Activated gamma-delta T cell treated with Interleukin-2 at 50 U/mL for 16 hours (primary cell): ENCODE measurements around the gene DAO.
A peak's percentile ranks its signal among the peaks of the same experiment; 100 is the strongest.
"Not testable (repeated sequence)": the region's sequence is repeated elsewhere in the genome, so short reads cannot be mapped to it uniquely, and the experiment has no call there.

Experiments
- DNase-seq: peaks from one replicate; pipeline ENCODE4 v3.0.0-alpha.2; 2020

DAO gene

GRCh38 chr12:108879615-108880254 is at the start of gene DAO:
DAO (plus strand) TSS chr12:108880092; CDS start chr12:108885007, 4,915 bp downstream.
- DNase-seq = no peak

DNA sequence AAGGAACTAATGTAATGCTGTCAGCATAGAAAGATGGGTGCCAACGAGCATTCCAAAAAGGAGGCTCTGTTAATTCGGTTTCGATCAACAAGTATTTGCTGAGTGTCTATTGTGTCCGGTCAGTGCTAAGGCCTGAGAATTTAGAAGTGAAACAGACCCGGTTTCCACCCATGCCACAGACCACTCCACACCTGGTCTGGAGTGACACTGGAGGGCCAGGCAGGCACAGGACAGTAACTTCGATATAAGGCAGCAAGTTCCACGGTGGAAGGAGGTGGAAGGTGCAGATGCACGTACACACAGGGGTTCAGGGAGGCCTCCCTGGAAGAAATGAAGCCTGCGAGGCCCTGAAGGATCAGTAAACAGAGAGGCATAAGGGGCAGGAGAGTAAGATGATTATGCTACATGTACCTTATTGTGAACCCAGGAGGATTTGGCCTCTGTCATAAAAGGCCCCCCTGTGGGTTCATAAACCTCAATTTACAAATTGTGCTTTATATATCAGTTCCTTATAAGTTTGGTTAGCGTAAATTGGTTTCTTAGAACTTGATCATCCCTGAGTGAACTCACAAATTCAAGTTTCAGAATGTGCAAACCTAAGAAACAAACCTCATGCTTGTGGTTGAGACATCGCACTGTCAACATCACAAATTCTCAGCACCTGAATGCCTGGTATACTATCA is 48.4 kb upstream of the DAO start:
- no peak for DNase-seq

DNA sequence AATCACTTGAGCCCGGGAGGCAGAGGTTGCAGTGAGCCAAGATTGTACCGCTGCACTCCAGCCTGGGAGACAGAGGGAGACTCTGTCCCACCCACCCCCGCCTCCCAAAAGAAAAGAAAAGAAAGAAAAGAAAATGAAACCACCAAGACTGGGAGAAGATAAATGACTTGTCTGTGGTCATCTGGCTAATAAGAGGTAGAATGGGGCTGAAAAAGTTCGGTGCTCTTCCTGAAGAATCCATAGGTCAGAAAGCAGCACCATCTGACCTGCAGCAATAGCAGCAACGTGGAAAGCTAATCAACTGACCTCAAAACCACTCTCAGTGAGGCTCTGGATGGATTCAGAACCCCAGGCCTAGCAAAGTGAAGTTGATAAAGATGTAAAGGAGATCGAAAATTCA is 47.7 kb upstream of the DAO start:
- no peak for DNase-seq

DNA sequence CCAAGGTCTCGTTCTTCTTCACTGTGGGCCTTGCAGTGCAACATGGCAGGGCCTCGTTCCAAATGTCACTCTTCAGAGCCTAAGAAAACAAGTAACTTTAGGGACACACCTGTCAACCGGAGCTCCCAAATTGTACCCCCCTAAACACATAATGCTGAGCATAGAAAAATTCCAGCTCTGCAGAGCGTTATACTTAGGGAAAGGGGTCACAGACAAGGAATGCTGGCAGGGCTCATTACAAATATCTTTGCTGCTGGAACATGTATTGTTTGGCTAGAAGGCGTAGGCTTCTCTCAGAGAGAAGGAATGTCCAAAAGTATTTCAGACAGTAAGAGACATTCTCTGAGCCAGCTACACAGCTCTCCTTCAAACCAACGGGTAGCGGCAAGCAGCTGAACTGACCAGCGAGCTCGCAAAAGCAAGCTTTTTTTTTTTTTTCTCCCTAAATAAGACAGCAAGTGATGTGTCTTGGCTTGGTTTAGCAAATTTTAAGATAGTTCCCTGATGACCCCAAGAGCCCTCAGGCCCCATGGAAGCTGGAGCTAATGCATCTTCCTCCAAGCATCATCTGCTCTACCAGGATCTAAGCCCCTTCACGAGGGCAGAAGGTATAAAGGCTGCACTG is 47.0 kb upstream of the DAO start:
- no peak for DNase-seq

GRCh38 chr12:108833355-108833733 is 46.5 kb upstream of the DAO start:
- DNase-seq = no peak

DNA sequence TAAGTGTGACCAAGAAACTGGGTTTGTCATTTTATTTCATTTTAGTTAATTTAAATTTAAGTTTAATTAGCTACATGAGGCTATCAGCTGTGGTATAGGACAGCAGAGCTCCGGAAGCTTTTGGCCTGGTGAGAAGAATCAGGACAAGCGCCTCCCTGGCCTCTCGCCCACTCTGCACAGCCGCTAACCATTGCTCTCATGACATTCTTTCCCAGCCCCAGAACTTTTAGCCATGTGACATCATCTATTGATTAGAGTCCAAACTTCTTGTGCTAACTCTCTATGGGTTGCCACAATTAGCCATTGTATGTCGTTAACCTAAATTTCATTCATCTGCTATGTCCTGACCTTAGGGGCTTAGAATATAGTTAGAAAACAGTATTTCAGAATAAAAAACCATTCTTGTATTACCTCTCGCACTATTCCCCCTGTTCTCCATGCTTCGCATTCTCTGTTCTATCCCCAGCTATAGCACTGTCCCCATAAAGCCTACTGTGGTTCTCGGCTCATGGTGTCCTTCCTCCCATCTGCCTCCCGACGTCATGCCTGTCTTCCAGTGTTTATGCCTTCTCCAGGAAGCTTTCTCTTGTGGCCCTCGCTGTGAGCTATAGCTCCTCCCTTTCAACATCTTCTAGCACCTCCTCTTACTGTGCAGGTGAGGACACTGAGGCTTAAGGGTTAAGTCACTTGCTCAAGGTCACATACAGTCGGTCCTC is 46.0 kb upstream of the DAO start:
- DNase-seq = no peak

DNA sequence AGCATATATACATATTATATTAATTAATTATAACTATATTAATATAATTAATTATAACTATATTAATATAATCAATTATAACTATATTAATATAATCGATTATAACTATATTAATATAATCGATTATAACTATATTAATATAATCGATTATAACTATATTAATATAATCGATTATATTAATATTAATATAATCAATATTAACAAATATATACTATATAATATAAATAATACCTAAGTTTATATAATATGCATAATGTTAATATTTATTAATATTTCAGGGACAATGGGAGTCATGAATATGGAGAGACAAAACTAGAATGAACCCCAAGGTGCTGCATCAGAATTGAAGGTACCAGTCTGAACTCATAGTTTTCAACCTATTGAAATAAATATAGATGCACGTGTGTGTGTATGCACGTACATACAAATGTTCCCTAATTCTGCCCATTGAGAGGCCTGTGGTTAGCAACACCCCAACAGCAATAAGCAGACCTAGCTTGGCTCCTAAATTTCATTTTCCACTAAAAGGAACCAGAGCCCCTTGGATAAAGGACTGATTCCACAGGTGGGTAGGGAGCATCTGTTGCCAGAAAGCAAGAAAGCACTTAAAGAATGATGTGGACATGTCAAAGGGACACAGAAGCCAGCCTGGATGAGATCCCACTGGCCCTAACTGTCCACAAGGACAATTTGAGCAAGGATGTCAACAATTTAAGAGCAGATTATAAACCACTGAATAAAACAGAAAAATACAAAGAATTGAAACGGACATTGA is 43.8 kb upstream of the DAO start:
- DNase-seq = no peak

DNA sequence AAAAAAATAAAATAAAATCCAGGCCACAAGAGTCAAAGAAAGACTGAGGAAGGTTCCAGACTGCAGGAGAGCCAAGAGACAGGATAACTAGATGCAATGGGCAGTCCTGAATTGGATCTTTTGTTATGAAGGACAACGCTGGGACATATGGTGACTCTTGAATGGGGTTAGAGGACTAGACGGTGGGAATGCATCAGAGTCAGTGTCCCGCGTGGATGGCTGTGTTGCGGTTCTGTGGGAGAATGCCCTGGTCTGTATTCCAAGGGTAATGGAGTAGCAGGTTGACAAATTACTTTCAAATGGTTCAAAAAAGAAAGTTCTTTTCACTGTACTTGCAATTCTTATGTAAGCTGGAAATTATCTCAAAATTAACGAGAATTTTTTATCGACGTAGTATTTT is 42.7 kb upstream of the DAO start:
- no peak for DNase-seq

- DNase-seq = no peak
Observed at GRCh38 chr12:108837680-108838079, 42.2 kb upstream of the DAO start.

DNA sequence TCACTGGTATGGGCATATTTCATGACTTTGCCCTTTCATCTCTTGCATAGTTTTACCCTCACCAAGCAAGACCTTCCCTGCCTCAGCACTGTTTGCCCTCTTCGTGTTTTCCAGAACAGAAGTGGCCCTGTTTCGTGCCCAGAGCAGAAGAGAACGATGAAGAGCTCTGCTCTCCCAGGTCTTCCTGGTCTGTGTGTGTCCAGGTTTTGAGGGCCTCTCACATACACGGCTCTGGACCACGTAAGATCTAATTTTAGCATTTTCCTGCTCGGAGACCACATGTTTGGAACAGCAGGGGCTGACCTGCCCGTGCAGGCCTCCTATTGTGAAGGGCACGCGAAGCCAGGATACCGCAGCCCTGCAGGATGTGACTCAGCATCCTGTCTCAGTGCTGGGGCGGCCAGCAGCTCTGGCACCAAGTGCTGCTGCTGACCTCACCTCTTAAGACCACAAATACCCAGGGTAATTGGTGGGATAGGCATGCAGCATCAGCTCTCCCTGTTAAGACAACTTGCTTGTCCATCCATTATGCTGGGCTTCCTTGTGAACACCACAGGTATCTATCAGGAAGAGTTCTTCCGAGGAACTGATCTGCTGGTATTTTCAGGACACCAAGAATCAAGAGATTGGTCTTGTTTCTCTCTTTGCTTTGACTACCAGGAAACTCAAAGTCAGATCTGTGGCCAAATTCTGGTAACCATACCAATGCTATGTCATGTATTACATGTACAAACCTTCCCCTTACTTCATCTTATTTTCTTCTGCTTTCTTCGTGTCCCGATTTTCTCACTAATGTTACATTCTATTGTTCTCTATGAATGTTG is 41.5 kb upstream of the DAO start:
- DNase-seq = peak; percentile 67

DNA sequence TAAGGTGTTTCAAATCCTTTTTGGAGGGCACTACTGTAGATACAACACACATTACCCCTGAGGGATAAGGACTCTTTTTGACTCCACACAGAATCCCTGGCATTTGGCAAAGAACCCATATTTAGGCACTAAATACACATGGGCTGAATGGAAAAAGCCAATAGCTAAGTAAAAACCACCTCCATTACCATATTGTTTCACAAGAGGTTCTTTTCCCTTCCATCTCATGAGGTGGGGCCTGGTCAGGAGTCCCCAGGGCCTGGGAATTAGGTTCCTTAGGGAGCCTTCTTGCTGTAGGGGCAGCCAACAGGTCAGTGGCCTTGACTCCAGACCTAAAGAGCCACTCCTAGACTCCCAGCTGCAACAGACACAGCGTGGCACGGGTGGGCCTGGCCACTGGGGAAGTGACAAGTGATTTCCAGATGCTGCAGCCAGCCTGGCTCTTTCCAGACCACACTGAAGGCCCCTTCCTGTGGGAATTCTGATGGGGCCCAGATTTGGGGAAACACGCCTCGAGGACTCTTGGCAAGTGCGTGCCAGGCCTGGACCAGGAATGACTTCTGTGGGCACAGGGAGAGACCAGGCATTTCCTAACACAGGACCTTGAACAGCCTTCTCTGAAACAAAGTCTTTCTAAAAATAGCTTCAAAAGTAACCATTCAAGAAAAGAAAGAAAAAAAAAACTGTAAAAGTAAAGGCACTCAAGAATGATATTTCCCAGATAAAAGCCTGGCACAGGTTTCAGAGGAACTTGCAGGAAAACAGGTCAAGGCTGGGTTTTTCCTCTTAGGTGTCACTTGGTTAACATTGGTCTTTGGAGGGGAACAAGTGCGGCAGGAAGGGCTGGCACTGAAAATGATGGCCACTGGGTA is 40.6 kb upstream of the DAO start:
- no peak for DNase-seq

DNA sequence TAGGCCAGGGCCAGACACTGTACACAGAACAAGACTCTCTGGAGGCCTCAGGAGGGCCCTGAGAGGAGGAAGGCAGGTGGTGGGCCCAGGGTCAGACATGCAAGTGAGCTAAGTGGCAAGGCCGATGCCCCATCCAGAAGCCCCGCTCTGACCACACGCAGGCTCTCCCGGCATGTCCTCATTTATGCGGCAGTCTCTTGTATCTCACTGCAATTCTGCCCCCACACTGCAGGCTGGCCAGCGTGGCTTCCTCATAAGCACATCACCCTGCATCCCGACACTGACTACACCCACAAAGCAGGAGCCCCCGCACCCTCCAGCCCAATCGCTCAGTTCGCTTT is 40.0 kb upstream of the DAO start:
- no peak for DNase-seq

DNA sequence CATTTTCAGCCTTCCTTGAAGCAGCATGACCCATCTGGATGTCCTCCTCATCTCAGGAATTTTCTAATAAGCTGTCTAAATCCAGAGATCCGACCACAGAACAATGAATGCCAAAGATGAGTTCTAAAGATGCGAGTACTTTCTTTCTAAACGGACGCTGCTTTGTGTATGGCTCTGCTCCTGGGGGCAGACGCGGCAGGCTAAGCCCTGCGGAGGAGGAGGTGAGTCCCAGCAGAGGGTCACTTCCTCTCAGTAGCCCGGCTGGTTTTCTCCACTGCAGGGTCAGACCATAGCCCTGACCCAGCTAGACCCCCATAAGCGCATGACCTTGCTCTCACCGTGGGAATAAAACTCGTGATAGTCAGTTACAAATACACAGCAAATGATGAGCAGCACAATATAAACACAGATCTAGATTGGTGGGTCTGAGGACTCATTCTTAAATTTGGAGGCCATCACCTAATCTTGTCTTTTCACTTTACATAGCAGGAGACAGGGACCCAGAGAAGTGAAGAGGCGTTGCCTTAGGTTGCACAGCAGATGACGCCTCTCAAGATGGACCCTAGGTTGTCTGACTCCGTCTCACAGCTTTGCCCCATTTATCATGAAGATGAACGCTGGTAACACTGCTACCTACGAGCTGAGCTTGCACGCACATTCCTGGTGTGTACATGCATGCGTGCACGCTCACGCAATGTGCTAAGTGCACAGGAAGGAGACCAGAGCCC is 39.1 kb upstream of the DAO start:
- DNase-seq = no peak

DNA sequence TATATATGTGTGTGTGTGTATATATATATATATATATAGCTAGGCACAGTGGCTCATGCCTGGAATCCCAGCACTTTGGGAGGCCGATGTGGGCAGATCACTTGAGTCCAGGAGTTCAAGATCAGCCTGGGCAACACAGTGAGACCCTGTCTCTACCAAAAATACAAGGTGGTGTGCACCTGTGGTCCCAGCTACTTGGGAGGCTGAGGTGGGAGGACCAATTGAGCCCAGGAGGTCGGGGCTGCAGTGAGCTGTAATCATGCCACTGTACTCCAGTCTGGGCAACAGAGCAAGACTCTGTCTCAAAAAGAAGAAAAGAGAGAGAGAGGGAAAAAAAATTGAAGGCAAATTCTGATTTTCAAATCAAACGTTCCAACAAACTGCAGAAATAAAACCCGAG is 38.1 kb upstream of the DAO start:
- not testable (repeated sequence) for DNase-seq

GRCh38 chr12:108842361-108842760 is 37.5 kb upstream of the DAO start:
- DNase-seq = no peak

GRCh38 chr12:108843187-108843586 is 36.7 kb upstream of the DAO start:
- DNase-seq = no peak

DNA sequence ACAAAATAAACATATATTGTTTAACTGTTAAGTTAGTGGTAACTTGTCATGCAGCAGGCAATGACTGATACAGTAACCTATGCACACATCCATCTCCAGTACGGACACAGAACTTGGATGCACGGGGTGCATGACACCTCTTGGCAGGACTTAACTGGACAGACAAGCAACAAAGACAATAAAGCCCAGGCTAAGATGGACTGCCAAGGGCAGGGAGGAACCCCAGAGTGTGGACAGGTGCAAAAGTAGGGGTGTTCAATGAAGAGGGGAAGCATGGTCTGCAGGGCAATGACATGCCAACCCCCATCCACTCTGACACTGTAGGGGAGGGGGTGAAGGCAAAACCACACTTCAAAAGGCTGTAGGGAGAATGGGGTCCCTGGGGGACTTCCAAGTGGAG is 34.2 kb upstream of the DAO start:
- DNase-seq = no peak

DNA sequence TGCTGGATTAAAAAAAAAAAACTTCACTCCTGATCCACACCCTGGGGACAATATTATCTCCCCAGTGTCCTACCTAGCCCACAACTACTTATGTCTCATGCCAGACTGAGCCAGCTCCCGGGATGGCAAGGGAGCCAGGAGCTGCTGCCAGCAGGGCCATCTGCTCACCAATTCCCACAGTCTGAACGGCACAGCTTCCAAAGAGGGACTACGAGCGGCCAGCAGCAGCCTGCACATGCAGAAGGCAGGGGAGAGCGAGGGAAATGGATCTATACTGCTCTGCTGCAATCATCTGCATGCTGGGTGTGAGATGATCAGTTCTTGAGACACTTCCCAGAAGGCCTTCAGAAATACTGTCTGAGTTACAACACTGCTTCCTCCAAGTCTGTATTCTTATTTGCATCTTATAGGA is 33.6 kb upstream of the DAO start:
- DNase-seq = no peak

DNA sequence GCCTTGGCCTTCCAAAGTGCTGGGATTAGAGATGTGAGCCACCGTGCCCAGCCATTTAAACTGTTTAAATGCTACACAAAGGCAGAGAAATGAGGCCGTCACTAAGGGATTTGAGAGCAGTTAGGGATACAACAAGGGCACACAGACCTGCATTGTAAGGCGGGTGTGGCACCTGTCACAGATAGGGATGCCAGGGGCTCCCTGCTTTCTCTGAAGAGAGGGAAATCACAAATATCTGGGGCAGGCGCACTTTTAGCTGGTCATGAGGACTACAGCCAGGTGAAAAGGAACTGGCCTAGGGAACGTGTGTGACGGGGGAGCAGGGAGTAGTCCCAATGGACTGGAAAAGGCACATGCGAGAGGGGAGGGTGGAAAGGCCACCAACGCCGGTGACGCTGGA is 32.2 kb upstream of the DAO start:
- DNase-seq = no peak

- no peak for DNase-seq
Observed at GRCh38 chr12:108849660-108850059, 30.2 kb upstream of the DAO start.
